ENCODE measurements around the gene TNIP1. TPM values are rescaled to one million over a fixed set of nuclear protein-coding genes. Genes with fewer than 3 reads are reported as not detected.

TNIP1 gene
- total and polyA plus RNA-seq, 8 donors: 45.1 to 136 (median 104) TPM

DNA sequence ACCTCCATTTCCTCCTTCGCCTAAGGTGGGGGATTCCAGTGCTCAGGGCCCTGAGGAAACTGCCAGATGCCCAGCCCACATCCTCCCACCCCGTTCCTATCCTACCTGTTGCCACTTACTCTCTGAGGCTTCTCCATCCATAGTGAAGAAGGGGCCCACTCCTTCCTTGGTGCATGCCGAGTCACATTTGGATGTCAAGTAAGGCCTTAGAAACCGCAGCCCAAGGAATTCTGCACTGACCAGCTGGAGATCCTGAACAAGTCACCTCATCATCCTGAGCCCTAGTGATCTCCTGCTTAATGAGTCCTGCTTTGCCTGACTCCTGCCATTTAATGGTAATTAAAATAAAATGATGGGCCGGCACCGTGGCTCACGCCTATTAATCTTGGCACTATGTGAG lies 6.7 kb upstream of the TNIP1 start:
- Histone ChIP-seq H3K4me1 (peaks cover 31 to 47% (median 37%) of the 10 kb centered on the region in 4 donors), H3K36me3 (no peaks in the 10 kb centered on the region), H3K4me3 (no peak overlapping the region), H3K27ac (peak overlapping the region in 2 of 5 donors; percentile 99), H3K9me3 (no peaks in the 10 kb centered on the region), H3K27me3 (no peaks in the 10 kb centered on the region)
- intact Hi-C loops (cut with DNase I; ENCODE audit: low total_unique reads): no loop called here
- no peak for TF ChIP-seq POLR2A (IDR thresholded peaks at IDR 0.05)
- TF ChIP-seq, protein P1, sequence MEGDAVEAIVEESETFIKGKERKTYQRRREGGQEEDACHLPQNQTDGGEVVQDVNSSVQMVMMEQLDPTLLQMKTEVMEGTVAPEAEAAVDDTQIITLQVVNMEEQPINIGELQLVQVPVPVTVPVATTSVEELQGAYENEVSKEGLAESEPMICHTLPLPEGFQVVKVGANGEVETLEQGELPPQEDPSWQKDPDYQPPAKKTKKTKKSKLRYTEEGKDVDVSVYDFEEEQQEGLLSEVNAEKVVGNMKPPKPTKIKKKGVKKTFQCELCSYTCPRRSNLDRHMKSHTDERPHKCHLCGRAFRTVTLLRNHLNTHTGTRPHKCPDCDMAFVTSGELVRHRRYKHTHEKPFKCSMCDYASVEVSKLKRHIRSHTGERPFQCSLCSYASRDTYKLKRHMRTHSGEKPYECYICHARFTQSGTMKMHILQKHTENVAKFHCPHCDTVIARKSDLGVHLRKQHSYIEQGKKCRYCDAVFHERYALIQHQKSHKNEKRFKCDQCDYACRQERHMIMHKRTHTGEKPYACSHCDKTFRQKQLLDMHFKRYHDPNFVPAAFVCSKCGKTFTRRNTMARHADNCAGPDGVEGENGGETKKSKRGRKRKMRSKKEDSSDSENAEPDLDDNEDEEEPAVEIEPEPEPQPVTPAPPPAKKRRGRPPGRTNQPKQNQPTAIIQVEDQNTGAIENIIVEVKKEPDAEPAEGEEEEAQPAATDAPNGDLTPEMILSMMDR (IDR thresholded peaks at IDR 0.05): no peak
- TF ChIP-seq POLR2AphosphoS5 (IDR thresholded peaks at IDR 0.05): no peak
- no peak for TF ChIP-seq EP300 (IDR thresholded peaks at IDR 0.05)
- DNase-seq: no peak
- WGBS, 5 donors: 79 to 92% (median 89%) methylated on average over 7 of the region's 7 CpGs

GRCh38 chr5:151086905-151087360 lies 6.1 kb upstream of the TNIP1 start:
- no peaks in the 10 kb centered on the region for H3K9me3 ChIP-seq
- intact Hi-C loops (cut with DNase I; ENCODE audit: low total_unique reads): no loop called here
- TF ChIP-seq POLR2AphosphoS5 (IDR thresholded peaks at IDR 0.05) (peak in 1 of 3 donors; percentile 38), POLR2A (IDR thresholded peaks at IDR 0.05) (no peak), EP300 (IDR thresholded peaks at IDR 0.05) (no peak)
- TF ChIP-seq, protein P1 (IDR thresholded peaks at IDR 0.05): no peak
- no peaks in the 10 kb centered on the region for H3K36me3 ChIP-seq
- H3K27ac ChIP-seq: peak overlapping the region; percentile 9 to 99 (median 80)
- H3K27me3 ChIP-seq: no peaks in the 10 kb centered on the region
- DNase-seq: peak; percentile 62 to 65
- peaks cover 37 to 53% (median 43%) of the 10 kb centered on the region in 4 donors for H3K4me1 ChIP-seq
- H3K4me3 ChIP-seq: peak overlapping the region in 2 of 4 donors; percentile 16 to 37
- 14 to 40% (median 28%) methylated on average over 5 to 10 of the region's 10 CpGs for whole genome bisulfite sequencing, 5 donors

DNA sequence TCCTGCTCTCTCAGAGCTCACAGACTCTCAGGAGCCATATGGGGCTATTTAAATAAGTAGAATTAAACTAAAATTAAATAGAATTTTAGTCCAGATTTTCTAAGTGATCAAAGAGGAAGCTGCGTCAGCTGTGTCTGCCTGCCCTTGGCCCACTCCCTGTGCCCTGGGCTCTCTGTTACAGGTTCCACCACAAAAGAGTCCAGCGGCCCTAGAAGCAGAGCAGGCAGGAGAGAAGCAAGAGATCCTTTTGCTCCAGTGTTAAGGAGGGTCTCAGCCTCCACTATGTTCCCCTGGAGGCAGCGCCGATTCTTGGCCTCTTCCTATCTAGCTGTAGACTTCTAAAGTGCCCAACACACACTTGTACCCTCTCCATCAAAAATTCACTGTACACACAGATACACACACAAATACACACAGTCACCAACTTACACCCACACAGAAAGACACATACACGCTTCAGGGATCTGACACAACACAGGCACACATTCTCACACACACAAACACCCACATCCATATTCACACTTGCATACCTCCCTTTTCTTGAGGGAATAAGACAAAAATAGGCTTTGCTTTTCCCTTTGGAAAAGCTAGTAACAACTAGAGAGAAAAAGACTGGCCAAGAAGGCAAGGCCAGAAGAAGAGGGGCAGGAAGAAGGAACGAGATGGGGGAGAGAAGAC lies 5.5 kb upstream of the TNIP1 start:
- Histone ChIP-seq H3K9me3 (no peaks in the 10 kb centered on the region), H3K4me3 (peak overlapping the region in 2 of 4 donors; percentile 16 to 37), H3K4me1 (peaks cover 41 to 58% (median 47%) of the 10 kb centered on the region in 4 donors), H3K27ac (peak overlapping the region; percentile 69 to 99 (median 80)), H3K36me3 (no peaks in the 10 kb centered on the region), H3K27me3 (no peaks in the 10 kb centered on the region)
- no peak for DNase-seq
- intact Hi-C loops (cut with DNase I; ENCODE audit: low total_unique reads): no loop called here
- no peak for TF ChIP-seq POLR2AphosphoS5 (IDR thresholded peaks at IDR 0.05)
- no peak for TF ChIP-seq POLR2A (IDR thresholded peaks at IDR 0.05)
- TF ChIP-seq EP300 (IDR thresholded peaks at IDR 0.05): no peak
- 71 to 79% (median 73%) methylated on average over 6 of the region's 6 CpGs for WGBS, 5 donors

DNA sequence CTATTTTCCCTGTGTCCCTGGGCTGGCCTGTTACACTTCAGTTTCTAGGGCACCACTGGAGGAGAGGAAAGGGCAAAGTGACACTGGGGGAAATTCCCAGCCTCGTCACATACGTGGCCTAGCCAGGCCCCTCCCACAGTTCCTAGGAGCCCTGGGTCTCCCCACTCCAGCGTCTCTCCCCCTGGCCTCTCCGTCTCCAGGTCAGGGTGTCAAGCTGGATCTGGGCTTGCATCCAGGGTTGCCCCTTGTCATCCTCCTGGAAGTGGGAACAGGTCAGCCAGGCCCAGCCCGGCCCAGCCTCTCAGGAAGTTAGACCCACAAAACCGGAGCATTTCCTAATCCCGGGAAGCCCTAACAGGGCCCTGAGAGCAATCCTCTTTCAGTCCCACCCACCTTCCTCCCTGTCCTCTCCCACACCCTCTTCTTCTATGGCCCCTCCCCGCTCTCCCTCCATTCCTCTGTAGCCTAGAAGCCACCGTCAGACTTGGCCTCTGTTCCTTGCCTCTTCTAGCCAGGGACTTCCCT lies 4.7 kb upstream of the TNIP1 start:
- peak overlapping the region; percentile 60 to 99 (median 80) for H3K27ac ChIP-seq
- peak overlapping the region in 1 of 4 donors; percentile 37 for H3K4me3 ChIP-seq
- H3K9me3 ChIP-seq: no peaks in the 10 kb centered on the region
- DNase-seq: peak; percentile 68 to 82
- H3K4me1 ChIP-seq: peaks cover 41 to 58% (median 48%) of the 10 kb centered on the region in 4 donors
- intact Hi-C loops (cut with DNase I; ENCODE audit: low total_unique reads): no loop called here
- TF ChIP-seq POLR2AphosphoS5 (IDR thresholded peaks at IDR 0.05): peak in 2 of 3 donors; percentile 31 to 47
- no peak for TF ChIP-seq POLR2A (IDR thresholded peaks at IDR 0.05)
- no peak for TF ChIP-seq EP300 (IDR thresholded peaks at IDR 0.05)
- TF ChIP-seq, protein P1 (IDR thresholded peaks at IDR 0.05): no peak
- no peaks in the 10 kb centered on the region for H3K27me3 ChIP-seq
- WGBS, 5 donors: 17 to 30% (median 25%) methylated on average over 9 of the region's 9 CpGs
- no peaks in the 10 kb centered on the region for H3K36me3 ChIP-seq

Data from stomach (tissue), 9 donors.